RWPE2 (cell line): ENCODE results near the gene FAR1.
"Not testable (repeated sequence)": the region's sequence is repeated elsewhere in the genome, so short reads cannot be mapped to it uniquely, and the experiment has no call there.

Experiments used
- ATAC-seq: fragments of 200-7000 bp; cut with Tn5 transposase; 3 replicates; pipeline ENCODE4 v1.9.1; 2021; ENCODE audit warnings: low read depth
- DNase-seq: peaks from one replicate; pipeline ENCODE4 v3.0.0-alpha.2; 2020; ENCODE audit warnings: low spot score
- H3K27ac ChIP-seq: fragments of 450-650 bp; 2 replicates; pipeline ENCODE4 v1.5.1; 2017; ENCODE audit warnings: mild to moderate bottlenecking; ENCODE audit not compliant: poor library complexity, severe bottlenecking
- H3K27me3 ChIP-seq: fragments of 250-450 bp; sonication (Bioruptor Pico); 2 replicates; pipeline ENCODE4 v1.5.1; 2021; ENCODE audit warnings: mild to moderate bottlenecking, moderate library complexity; ENCODE audit not compliant: insufficient read depth, poor library complexity, severe bottlenecking
- H3K36me3 ChIP-seq: fragments of 250-450 bp; sonication (Bioruptor Pico); 2 replicates; pipeline ENCODE4 v1.5.1; 2020; ENCODE audit warnings: low read depth, mild to moderate bottlenecking, moderate library complexity
- H3K4me1 ChIP-seq: fragments of 250-450 bp; sonication (Bioruptor Pico); 2 replicates; pipeline ENCODE4 v1.5.1; 2021; ENCODE audit warnings: mild to moderate bottlenecking, moderate library complexity; ENCODE audit not compliant: insufficient read depth, poor library complexity, severe bottlenecking
- H3K4me3 ChIP-seq: fragments of 250-450 bp; sonication (Bioruptor Pico); 2 replicates; pipeline ENCODE4 v1.5.1; 2021; ENCODE audit warnings: mild to moderate bottlenecking, moderate library complexity; ENCODE audit not compliant: severe bottlenecking
- H3K9me3 ChIP-seq: fragments of 250-450 bp; sonication (Bioruptor Pico); 2 replicates; pipeline ENCODE4 v1.5.1; 2021; ENCODE audit warnings: mild to moderate bottlenecking, moderate library complexity; ENCODE audit not compliant: severe bottlenecking
- CTCF ChIP-seq: fragments of 450-650 bp; IDR thresholded peaks from one replicate; pipeline ENCODE4 v1.5.1; 2017; ENCODE audit warnings: mild to moderate bottlenecking, moderate library complexity; ENCODE audit not compliant: poor library complexity, severe bottlenecking

FAR1 gene

GRCh38 chr11:13734530-13734929 lies 66.1 kb downstream of the FAR1 start:
- ATAC-seq: no peak
- Histone ChIP-seq H3K36me3 (peaks cover 11% of the 10 kb centered on the region), H3K4me3 (no peak overlapping the region), H3K27ac (no peak overlapping the region), H3K4me1 (no peaks in the 10 kb centered on the region), H3K27me3 (no peaks in the 10 kb centered on the region), H3K9me3 (no peaks in the 10 kb centered on the region)
- TF ChIP-seq CTCF: no peak
- no peak for DNase-seq

GRCh38 chr11:13745165-13745564 lies 76.7 kb downstream of the FAR1 start:
- H3K4me1 ChIP-seq: no peaks in the 10 kb centered on the region
- no peak for TF ChIP-seq CTCF
- H3K27me3 ChIP-seq: no peaks in the 10 kb centered on the region
- 0 out of 3 replicates have a peak, but pooled peaks have one; percentile 25 for ATAC-seq
- H3K36me3 ChIP-seq: no peaks in the 10 kb centered on the region
- DNase-seq: no peak
- no peak overlapping the region for H3K4me3 ChIP-seq
- no peak overlapping the region for H3K27ac ChIP-seq
- H3K9me3 ChIP-seq: no peaks in the 10 kb centered on the region

DNA sequence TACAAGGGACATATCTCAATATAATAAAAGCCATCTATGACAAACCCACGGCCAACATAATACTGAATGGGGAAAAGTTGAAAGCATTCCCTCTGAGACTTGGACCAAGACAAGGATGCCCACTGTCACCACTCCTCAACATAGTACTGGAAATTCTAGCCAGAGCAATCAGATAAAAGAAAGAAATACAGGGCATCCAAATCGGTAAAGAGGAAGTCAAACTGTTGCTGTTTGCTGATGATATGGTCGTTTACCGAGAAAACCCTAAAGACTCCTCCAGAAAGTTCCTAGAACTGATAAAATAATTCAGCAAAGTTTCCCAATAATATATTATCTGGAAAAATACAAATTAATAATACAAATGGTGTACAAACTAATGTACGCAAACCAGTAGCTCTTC lies 84.8 kb downstream of the FAR1 start:
- H3K27ac ChIP-seq, H3K9me3 ChIP-seq, H3K27me3 ChIP-seq, H3K4me1 ChIP-seq, DNase-seq, ATAC-seq, H3K4me3 ChIP-seq, H3K36me3 ChIP-seq: not testable (repeated sequence)

GRCh38 chr11:13759050-13759449 lies 90.6 kb downstream of the FAR1 start:
- Histone ChIP-seq H3K36me3 (no peaks in the 10 kb centered on the region), H3K9me3 (no peaks in the 10 kb centered on the region), H3K4me3 (no peak overlapping the region), H3K27ac (no peak overlapping the region), H3K27me3 (no peaks in the 10 kb centered on the region), H3K4me1 (no peaks in the 10 kb centered on the region)
- DNase-seq: no peak
- no peak for ATAC-seq
- TF ChIP-seq CTCF: no peak

DNA sequence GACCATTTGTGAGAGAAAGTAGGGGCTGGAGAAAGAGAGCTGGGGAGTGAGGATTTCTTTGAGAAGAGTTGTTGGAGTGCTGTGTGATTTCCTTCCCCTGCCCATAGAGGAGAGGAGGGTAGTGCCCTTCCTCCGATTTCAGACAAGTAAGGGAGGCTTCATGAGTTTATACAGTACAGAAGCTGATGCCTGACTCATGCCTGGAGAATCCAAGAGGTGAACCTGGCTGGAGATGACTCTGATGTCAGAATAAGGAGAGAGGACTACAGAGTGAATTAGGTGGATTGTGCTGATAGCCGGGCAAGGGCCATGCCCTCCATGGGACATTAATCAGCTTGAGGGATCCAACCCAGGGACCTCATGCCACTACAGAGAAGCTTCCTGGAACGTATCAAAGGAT lies 91.6 kb downstream of the FAR1 start:
- DNase-seq (no peak), ATAC-seq (peak; percentile 78)
- Histone ChIP-seq H3K9me3 (no peaks in the 10 kb centered on the region), H3K4me1 (no peaks in the 10 kb centered on the region), H3K27me3 (no peaks in the 10 kb centered on the region), H3K36me3 (no peaks in the 10 kb centered on the region), H3K27ac (no peak overlapping the region), H3K4me3 (no peak overlapping the region)
- TF ChIP-seq CTCF: no peak
